GM19468 (cell line): ENCODE results near the gene GRB2.
"Not testable (repeated sequence)": the region's sequence is repeated elsewhere in the genome, so short reads cannot be mapped to it uniquely, and the experiment has no call there.

Experiments
- ATAC-seq: cut with Tn5 transposase; IDR thresholded peaks from one replicate; pipeline ENCODE4 v1.9.1; 2021; ENCODE audit warnings: mild to moderate bottlenecking, moderate library complexity, moderate number of reproducible peaks; ENCODE audit not compliant: unreplicated experiment; ENCODE audit errors: extremely low read depth

The GRB2 gene

GRCh38 chr17:75390982-75391381, 14.5 kb downstream of the GRB2 start:
- no peak for ATAC-seq

- no peak for ATAC-seq
Measured at GRCh38 chr17:75388476-75389030, 16.9 kb downstream of the GRB2 start.

- no peak for ATAC-seq
Measured at GRCh38 chr17:75387771-75388170, 17.7 kb downstream of the GRB2 start.

GRCh38 chr17:75386430-75386829, 19.0 kb downstream of the GRB2 start:
- no peak for ATAC-seq

- ATAC-seq, result no peak
Measured at GRCh38 chr17:75384751-75385150, 20.7 kb downstream of the GRB2 start.

GRCh38 chr17:75383842-75384195, 21.7 kb downstream of the GRB2 start:
- ATAC-seq, result no peak

- no peak for ATAC-seq
Measured at GRCh38 chr17:75380750-75381149, 24.7 kb downstream of the GRB2 start.

- no peak for ATAC-seq
Measured at GRCh38 chr17:75380315-75380714, 25.2 kb downstream of the GRB2 start.

GRCh38 chr17:75379426-75379825, 26.1 kb downstream of the GRB2 start:
- not testable (repeated sequence) for ATAC-seq

- no peak for ATAC-seq
Measured at GRCh38 chr17:75373280-75373679, 32.2 kb downstream of the GRB2 start.

GRCh38 chr17:75371981-75372380, 33.5 kb downstream of the GRB2 start:
- no peak for ATAC-seq

GRCh38 chr17:75371339-75371738, 34.1 kb downstream of the GRB2 start:
- ATAC-seq, result no peak

- no peak for ATAC-seq
Measured at GRCh38 chr17:75370286-75370915, 35.1 kb downstream of the GRB2 start.

GRCh38 chr17:75367838-75368789, 37.4 kb downstream of the GRB2 start:
- ATAC-seq, result not testable (repeated sequence)

- no peak for ATAC-seq
Measured at GRCh38 chr17:75367312-75367711, 38.2 kb downstream of the GRB2 start.

- ATAC-seq, result no peak
Measured at GRCh38 chr17:75366432-75366831, 39.0 kb downstream of the GRB2 start.

GRCh38 chr17:75365931-75366275, 39.6 kb downstream of the GRB2 start:
- no peak for ATAC-seq

- no peak for ATAC-seq
Measured at GRCh38 chr17:75365009-75365930, 40.2 kb downstream of the GRB2 start.

- no peak for ATAC-seq
Measured at GRCh38 chr17:75364078-75364477, 41.4 kb downstream of the GRB2 start.

- ATAC-seq, result no peak
Measured at GRCh38 chr17:75361996-75362395, 43.5 kb downstream of the GRB2 start.
